Right atrium auricular region (tissue), 2 donors: ENCODE measurements around the gene NAA50. TPM values are rescaled to one million over a fixed set of nuclear protein-coding genes. Genes with fewer than 3 reads are reported as not detected.

Experiments
- DNase-seq: peaks from one replicate; pipeline ENCODE4 v3.0.0-alpha.2; 2019; ENCODE audit warnings: low spot score
- H3K27ac ChIP-seq, 2 donors: fragments of 200-600 bp; sonication (generic); 1 replicate in 1 of 2; 2 replicates in 1 of 2; pipeline ENCODE4 v1.5.1; 2016 to 2019
- H3K27me3 ChIP-seq, 2 donors: fragments of 200-600 bp; sonication (generic); one replicate each; pipeline versions ENCODE4 v1.5.1 to v1.6.0; 2017 to 2019
- H3K36me3 ChIP-seq: fragments of 200-600 bp; sonication (generic); one replicate; pipeline ENCODE4 v1.5.1; 2016
- H3K4me1 ChIP-seq, 2 donors: fragments of 200-600 bp; sonication (generic); one replicate each; pipeline versions ENCODE4 v1.5.1 to v1.6.0; 2017 to 2019
- H3K4me3 ChIP-seq, 2 donors: fragments of 200-600 bp; sonication (generic); 1 replicate in 1 of 2; 2 replicates in 1 of 2; pipeline ENCODE4 v1.5.1; 2017 to 2019; ENCODE audit warnings: mild to moderate bottlenecking in 1 of 2, moderate library complexity in 1 of 2
- H3K9me3 ChIP-seq, 2 donors: fragments of 200-600 bp; sonication (generic); one replicate each; pipeline ENCODE4 v1.5.1; 2019
- CTCF ChIP-seq, 2 donors: fragments of 200-600 bp; sonication (generic); IDR thresholded peaks; one replicate each; pipeline ENCODE4 v1.5.1; 2019; ENCODE audit warnings: antibody characterized with exemption in 2 of 2
- total RNA-seq, 2 donors: library from RNA; depleted of rRNA; stranded (reverse); fragments of >200 nt; gene quantifications; one replicate each; pipeline ENCODE4 v1.1.0, GENCODE V29; 2016

NAA50 gene
- total RNA-seq, 2 donors from 2014 or later, result 49.3 to 77.8 TPM

- DNase-seq, result no peak
- Histone ChIP-seq H3K27me3 (no peaks in the 10 kb centered on the region), H3K9me3 (no peaks in the 10 kb centered on the region), H3K4me3 (peak overlapping the region; percentile 100), H3K27ac (peak overlapping the region; percentile 100), H3K36me3 (no peaks in the 10 kb centered on the region), H3K4me1 (peaks cover 0 to 37% of the 10 kb centered on the region in 2 donors)
- TF ChIP-seq CTCF (IDR thresholded peaks at IDR 0.05), result no peak
These were observed 50.6 kb downstream of the NAA50 start for GRCh38 chr3:113695431-113695785.

- H3K36me3 ChIP-seq, result no peaks in the 10 kb centered on the region
- H3K27me3 ChIP-seq, result no peaks in the 10 kb centered on the region
- H3K4me1 ChIP-seq, result peaks cover 0 to 23% of the 10 kb centered on the region in 2 donors
- no peak overlapping the region for H3K27ac ChIP-seq
- no peak for TF ChIP-seq CTCF (IDR thresholded peaks at IDR 0.05)
- DNase-seq, result no peak
- no peak overlapping the region for H3K4me3 ChIP-seq
- no peaks in the 10 kb centered on the region for H3K9me3 ChIP-seq
These were observed 55.6 kb downstream of the NAA50 start for GRCh38 chr3:113690482-113690881.

GRCh38 chr3:113685956-113686721 is 59.9 kb downstream of the NAA50 start:
- Histone ChIP-seq H3K27ac (no peak overlapping the region), H3K9me3 (no peaks in the 10 kb centered on the region), H3K27me3 (no peaks in the 10 kb centered on the region), H3K4me3 (no peak overlapping the region), H3K36me3 (no peaks in the 10 kb centered on the region), H3K4me1 (peaks cover 0 to 6% of the 10 kb centered on the region in 2 donors)
- no peak for TF ChIP-seq CTCF (IDR thresholded peaks at IDR 0.05)
- no peak for DNase-seq

GRCh38 chr3:113685124-113685523 is 60.9 kb downstream of the NAA50 start:
- Histone ChIP-seq H3K4me3 (no peak overlapping the region), H3K4me1 (peaks cover 0 to 6% of the 10 kb centered on the region in 2 donors), H3K27ac (no peak overlapping the region), H3K9me3 (no peaks in the 10 kb centered on the region), H3K27me3 (no peaks in the 10 kb centered on the region), H3K36me3 (no peaks in the 10 kb centered on the region)
- no peak for TF ChIP-seq CTCF (IDR thresholded peaks at IDR 0.05)
- no peak for DNase-seq

GRCh38 chr3:113684271-113684819 is 61.7 kb downstream of the NAA50 start:
- H3K9me3 ChIP-seq, result no peaks in the 10 kb centered on the region
- peaks cover 0 to 6% of the 10 kb centered on the region in 2 donors for H3K4me1 ChIP-seq
- no peaks in the 10 kb centered on the region for H3K36me3 ChIP-seq
- no peak for DNase-seq
- no peak overlapping the region for H3K4me3 ChIP-seq
- TF ChIP-seq CTCF (IDR thresholded peaks at IDR 0.05), result no peak
- H3K27ac ChIP-seq, result no peak overlapping the region
- no peaks in the 10 kb centered on the region for H3K27me3 ChIP-seq
